ENCODE data around the gene LPAR1. TPM values are rescaled to one million over a fixed set of nuclear protein-coding genes. Genes with fewer than 3 reads are reported as not detected.
A peak's percentile ranks its signal among the peaks of the same experiment; 100 is the strongest.

Gene LPAR1
- total and polyA plus RNA-seq, 12 donors, result 9.6 to 65.2 (median 22.4) TPM

- Histone ChIP-seq H3K36me3 (replicated peaks in 1 of 2) (no peaks in the 10 kb centered on the region), H3K9me3 (replicated peaks in 1 of 3) (no peaks in the 10 kb centered on the region), H3K27me3 (no peaks in the 10 kb centered on the region), H3K4me1 (replicated peaks in 1 of 2) (peaks cover 0 to 3% of the 10 kb centered on the region in 2 donors), H3K4me3 (no peak overlapping the region), H3K27ac (no peak overlapping the region)
- intact Hi-C loops (cut with DNase I), result no loop called here
- no peak for DNase-seq
- TF ChIP-seq, protein P1, sequence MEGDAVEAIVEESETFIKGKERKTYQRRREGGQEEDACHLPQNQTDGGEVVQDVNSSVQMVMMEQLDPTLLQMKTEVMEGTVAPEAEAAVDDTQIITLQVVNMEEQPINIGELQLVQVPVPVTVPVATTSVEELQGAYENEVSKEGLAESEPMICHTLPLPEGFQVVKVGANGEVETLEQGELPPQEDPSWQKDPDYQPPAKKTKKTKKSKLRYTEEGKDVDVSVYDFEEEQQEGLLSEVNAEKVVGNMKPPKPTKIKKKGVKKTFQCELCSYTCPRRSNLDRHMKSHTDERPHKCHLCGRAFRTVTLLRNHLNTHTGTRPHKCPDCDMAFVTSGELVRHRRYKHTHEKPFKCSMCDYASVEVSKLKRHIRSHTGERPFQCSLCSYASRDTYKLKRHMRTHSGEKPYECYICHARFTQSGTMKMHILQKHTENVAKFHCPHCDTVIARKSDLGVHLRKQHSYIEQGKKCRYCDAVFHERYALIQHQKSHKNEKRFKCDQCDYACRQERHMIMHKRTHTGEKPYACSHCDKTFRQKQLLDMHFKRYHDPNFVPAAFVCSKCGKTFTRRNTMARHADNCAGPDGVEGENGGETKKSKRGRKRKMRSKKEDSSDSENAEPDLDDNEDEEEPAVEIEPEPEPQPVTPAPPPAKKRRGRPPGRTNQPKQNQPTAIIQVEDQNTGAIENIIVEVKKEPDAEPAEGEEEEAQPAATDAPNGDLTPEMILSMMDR (IDR thresholded peaks at IDR 0.05), result no peak
- no peak for TF ChIP-seq POLR2A (IDR thresholded peaks at IDR 0.05)
Observed at GRCh38 chr9:110877374-110877773, 160.9 kb downstream of the LPAR1 start.

- no peak overlapping the region for H3K27ac ChIP-seq
- peaks cover 0 to 3% of the 10 kb centered on the region in 2 donors for H3K4me1 ChIP-seq (replicated peaks in 1 of 2)
- H3K27me3 ChIP-seq, result no peaks in the 10 kb centered on the region
- DNase-seq, result no peak
- intact Hi-C loops (cut with DNase I), result no loop called here
- no peaks in the 10 kb centered on the region for H3K9me3 ChIP-seq (replicated peaks in 1 of 3)
- WGBS, 4 donors, result 89 to 98% (median 93%) methylated on average over 3 of the region's 3 CpGs
- TF ChIP-seq, protein P1 (IDR thresholded peaks at IDR 0.05), result no peak
- no peak for TF ChIP-seq POLR2A (IDR thresholded peaks at IDR 0.05)
- H3K4me3 ChIP-seq, result no peak overlapping the region
- H3K36me3 ChIP-seq (replicated peaks in 1 of 2), result no peaks in the 10 kb centered on the region
Observed at GRCh38 chr9:110876929-110877328, 161.3 kb downstream of the LPAR1 start.

GRCh38 chr9:110874963-110875674 lies 163.2 kb downstream of the LPAR1 start:
- intact Hi-C loops (cut with DNase I), result no loop called here
- Histone ChIP-seq H3K4me3 (no peak overlapping the region), H3K27ac (no peak overlapping the region), H3K9me3 (replicated peaks in 1 of 3) (no peaks in the 10 kb centered on the region), H3K27me3 (no peaks in the 10 kb centered on the region), H3K4me1 (replicated peaks in 1 of 2) (peaks cover 0 to 3% of the 10 kb centered on the region in 2 donors), H3K36me3 (replicated peaks in 1 of 2) (no peaks in the 10 kb centered on the region)
- DNase-seq, result peak; percentile 34 to 60 (median 51)
- WGBS, 4 donors, result 64 to 71% (median 66%) methylated on average over 14 of the region's 14 CpGs
- no peak for TF ChIP-seq POLR2A (IDR thresholded peaks at IDR 0.05)
- TF ChIP-seq, protein P1 (IDR thresholded peaks at IDR 0.05), result peak in 3 of 6 experiments; percentile 4 to 20 (median 15)

- no peaks in the 10 kb centered on the region for H3K27me3 ChIP-seq
- H3K27ac ChIP-seq, result no peak overlapping the region
- intact Hi-C loops (cut with DNase I), result no loop called here
- DNase-seq, result no peak
- H3K4me3 ChIP-seq, result no peak overlapping the region
- 47 to 55% (median 52%) methylated on average over 6 of the region's 6 CpGs for WGBS, 4 donors
- TF ChIP-seq, protein P1 (IDR thresholded peaks at IDR 0.05), result no peak
- TF ChIP-seq POLR2A (IDR thresholded peaks at IDR 0.05), result no peak
- H3K9me3 ChIP-seq (replicated peaks in 1 of 3), result no peaks in the 10 kb centered on the region
- H3K4me1 ChIP-seq (replicated peaks in 1 of 2), result peaks cover 0 to 3% of the 10 kb centered on the region in 2 donors
- H3K36me3 ChIP-seq (replicated peaks in 1 of 2), result no peaks in the 10 kb centered on the region
Observed at GRCh38 chr9:110872920-110873319, 165.3 kb downstream of the LPAR1 start.

All from adrenal gland (tissue), 12 donors.